ENCODE results near the gene SERPINA4.

Gene SERPINA4

DNA sequence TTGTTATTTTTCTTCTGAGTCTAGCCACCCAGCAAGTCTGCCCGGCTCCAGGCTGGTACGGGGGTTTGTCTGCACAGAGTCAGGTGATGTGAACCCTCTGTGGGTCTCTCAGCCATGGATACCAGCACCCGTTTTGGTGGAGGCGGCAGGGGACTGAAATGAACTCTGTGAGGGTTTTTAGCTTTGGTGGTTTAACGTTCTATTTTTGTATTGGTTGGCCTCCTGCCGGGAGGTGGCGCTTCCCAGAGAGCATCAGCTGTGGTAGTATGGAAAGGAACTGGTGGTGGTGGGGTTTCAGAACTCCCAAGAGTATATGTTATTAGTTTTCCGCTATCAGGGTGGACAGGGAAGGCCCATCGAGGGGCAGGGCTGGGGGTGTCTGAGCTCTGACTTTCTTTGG lies 5.3 kb upstream of the SERPINA4 start:
- H3K27ac ChIP-seq (ENCODE audit: extremely low read depth, low read depth, low read length) = no peak overlapping the region
- H3K9me3 ChIP-seq (ENCODE audit: control insufficient read depth, insufficient read depth, low read depth, low read length) = no peaks in the 10 kb centered on the region
- CTCF ChIA-PET = interaction anchor here (0.6 to 1.2 kb wide), 3 partner anchors 9 to 122 kb away, joined by 3 read pairs; no protein-coding TSS in a partner anchor
- POLR2A ChIA-PET = no interaction called here
- TF ChIP-seq ZNF623 (tag by site-specific recombination; IDR thresholded peaks at IDR 0.05) (no peak), BCL11A (tag by site-specific recombination; IDR thresholded peaks at IDR 0.05; ENCODE audit: low read depth) (no peak), ZNF155 (tag by site-specific recombination; IDR thresholded peaks at IDR 0.05) (no peak), ZNF658 (tag by site-specific recombination; IDR thresholded peaks at IDR 0.05) (no peak), ZNF138 (tag by site-specific recombination; IDR thresholded peaks at IDR 0.05; ENCODE audit: borderline replicate concordance) (no peak), ZNF132 (tag by site-specific recombination; IDR thresholded peaks at IDR 0.05; ENCODE audit: borderline replicate concordance) (no peak), ZNF175 (tag by site-specific recombination; IDR thresholded peaks at IDR 0.05) (no peak)
- no peak overlapping the region for H3K4me3 ChIP-seq (ENCODE audit: low read depth, low read length)
- no peaks in the 10 kb centered on the region for H3K4me1 ChIP-seq (ENCODE audit: control insufficient read depth, insufficient read depth, low read length)
- H3K36me3 ChIP-seq (ENCODE audit: control insufficient read depth in 2 of 2, insufficient read depth in 1 of 2, low read length in 2 of 2) = no peaks in the 10 kb centered on the region

DNA sequence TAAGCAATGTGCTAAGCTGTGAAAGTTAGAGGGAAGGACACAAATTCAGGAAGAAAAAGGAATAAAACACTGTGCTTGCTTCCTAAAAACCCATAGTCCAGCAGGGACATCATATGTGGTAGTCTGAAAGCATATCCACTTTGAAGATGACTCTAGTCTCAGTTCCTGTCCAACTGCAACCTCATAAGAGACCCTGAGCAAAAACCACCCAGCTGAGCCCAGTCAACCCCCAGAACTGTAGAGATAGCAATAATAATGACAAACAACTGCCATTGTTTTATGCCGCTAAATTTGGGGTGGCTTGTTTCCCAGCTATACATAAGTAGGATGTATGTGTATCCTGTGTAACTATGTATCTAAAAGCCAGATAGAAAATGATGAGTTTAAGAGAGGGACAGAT lies 3.9 kb upstream of the SERPINA4 start:
- Histone ChIP-seq H3K4me1 (ENCODE audit: control insufficient read depth, insufficient read depth, low read length) (no peaks in the 10 kb centered on the region), H3K4me3 (ENCODE audit: low read depth, low read length) (no peak overlapping the region), H3K9me3 (ENCODE audit: control insufficient read depth, insufficient read depth, low read depth, low read length) (no peaks in the 10 kb centered on the region), H3K27ac (ENCODE audit: extremely low read depth, low read depth, low read length) (no peak overlapping the region), H3K36me3 (ENCODE audit: control insufficient read depth in 2 of 2, insufficient read depth in 1 of 2, low read length in 2 of 2) (no peaks in the 10 kb centered on the region)
- ChIA-PET POLR2A (no interaction called here), CTCF (interaction anchor here (0.7 to 2.7 kb wide), 3 partner anchors 8 to 87 kb away, joined by 3 to 13 read pairs (median 3); no protein-coding TSS in a partner anchor)
- TF ChIP-seq WT1 (tag by site-specific recombination; IDR thresholded peaks at IDR 0.05) = no peak
- no peak for TF ChIP-seq SCRT2 (tag by site-specific recombination; IDR thresholded peaks at IDR 0.05)
- TF ChIP-seq ZNF211 (tag by site-specific recombination; IDR thresholded peaks at IDR 0.05; ENCODE audit: low read depth) = no peak
- TF ChIP-seq ZNF416 (tag by site-specific recombination; IDR thresholded peaks at IDR 0.05) = no peak
- no peak for TF ChIP-seq TRIM28 (IDR thresholded peaks at IDR 0.05; ENCODE audit: borderline replicate concordance, low read length)
- TF ChIP-seq ZNF843 (tag by site-specific recombination; IDR thresholded peaks at IDR 0.05) = no peak
- TF ChIP-seq, protein P1, sequence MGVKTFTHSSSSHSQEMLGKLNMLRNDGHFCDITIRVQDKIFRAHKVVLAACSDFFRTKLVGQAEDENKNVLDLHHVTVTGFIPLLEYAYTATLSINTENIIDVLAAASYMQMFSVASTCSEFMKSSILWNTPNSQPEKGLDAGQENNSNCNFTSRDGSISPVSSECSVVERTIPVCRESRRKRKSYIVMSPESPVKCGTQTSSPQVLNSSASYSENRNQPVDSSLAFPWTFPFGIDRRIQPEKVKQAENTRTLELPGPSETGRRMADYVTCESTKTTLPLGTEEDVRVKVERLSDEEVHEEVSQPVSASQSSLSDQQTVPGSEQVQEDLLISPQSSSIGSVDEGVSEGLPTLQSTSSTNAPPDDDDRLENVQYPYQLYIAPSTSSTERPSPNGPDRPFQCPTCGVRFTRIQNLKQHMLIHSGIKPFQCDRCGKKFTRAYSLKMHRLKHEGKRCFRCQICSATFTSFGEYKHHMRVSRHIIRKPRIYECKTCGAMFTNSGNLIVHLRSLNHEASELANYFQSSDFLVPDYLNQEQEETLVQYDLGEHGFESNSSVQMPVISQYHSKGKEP (tag by site-specific recombination; IDR thresholded peaks at IDR 0.05) = no peak

DNA sequence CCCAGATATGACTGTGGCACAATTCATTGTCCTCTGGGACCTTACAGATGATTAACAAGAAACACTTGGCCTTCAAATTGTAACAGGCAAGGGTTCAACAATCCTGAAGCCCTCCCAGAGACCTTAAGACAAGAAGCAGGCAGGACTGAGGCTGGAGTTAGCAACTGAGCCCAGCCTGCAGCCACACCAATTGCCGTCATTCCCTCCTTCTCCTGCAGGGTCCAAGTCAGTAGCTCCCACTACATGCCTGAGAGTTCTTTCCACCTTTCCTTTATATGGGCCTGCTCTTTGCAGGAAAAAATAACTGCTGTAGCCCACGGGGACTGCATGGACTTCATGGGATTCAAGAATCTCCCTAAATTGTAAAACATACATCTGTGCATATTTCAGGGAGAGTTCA lies 2.4 kb upstream of the SERPINA4 start:
- H3K27ac ChIP-seq (ENCODE audit: extremely low read depth, low read depth, low read length) = no peak overlapping the region
- no peaks in the 10 kb centered on the region for H3K36me3 ChIP-seq (ENCODE audit: control insufficient read depth in 2 of 2, insufficient read depth in 1 of 2, low read length in 2 of 2)
- no peaks in the 10 kb centered on the region for H3K9me3 ChIP-seq (ENCODE audit: control insufficient read depth, insufficient read depth, low read depth, low read length)
- no peaks in the 10 kb centered on the region for H3K4me1 ChIP-seq (ENCODE audit: control insufficient read depth, insufficient read depth, low read length)
- H3K4me3 ChIP-seq (ENCODE audit: low read depth, low read length) = no peak overlapping the region
- POLR2A ChIA-PET = no interaction called here
- CTCF ChIA-PET = interaction anchor here (0.9 to 2.7 kb wide), 2 partner anchors 10 to 32 kb away, joined by 4 to 13 read pairs; no protein-coding TSS in a partner anchor
- TF ChIP-seq SETDB1 (IDR thresholded peaks at IDR 0.05; ENCODE audit: insufficient read length, low read length) (no peak), ZNF561 (tag by site-specific recombination; IDR thresholded peaks at IDR 0.05; ENCODE audit: borderline replicate concordance) (no peak), ZNF155 (tag by site-specific recombination; IDR thresholded peaks at IDR 0.05) (no peak), GLI2 (tag by site-specific recombination; IDR thresholded peaks at IDR 0.05; ENCODE audit: borderline replicate concordance, low read depth) (no peak), ZNF19 (tag by site-specific recombination; IDR thresholded peaks at IDR 0.05; ENCODE audit: low read depth) (no peak), ZSCAN30 (tag by site-specific recombination; IDR thresholded peaks at IDR 0.05) (no peak), ZSCAN23 (tag by site-specific recombination; IDR thresholded peaks at IDR 0.05) (no peak), ZNF214 (tag by site-specific recombination; IDR thresholded peaks at IDR 0.05; ENCODE audit: borderline replicate concordance) (no peak), SCRT2 (tag by site-specific recombination; IDR thresholded peaks at IDR 0.05) (no peak), ZBTB20 (tag by site-specific recombination; IDR thresholded peaks at IDR 0.05) (no peak)
- TF ChIP-seq, protein P2, sequence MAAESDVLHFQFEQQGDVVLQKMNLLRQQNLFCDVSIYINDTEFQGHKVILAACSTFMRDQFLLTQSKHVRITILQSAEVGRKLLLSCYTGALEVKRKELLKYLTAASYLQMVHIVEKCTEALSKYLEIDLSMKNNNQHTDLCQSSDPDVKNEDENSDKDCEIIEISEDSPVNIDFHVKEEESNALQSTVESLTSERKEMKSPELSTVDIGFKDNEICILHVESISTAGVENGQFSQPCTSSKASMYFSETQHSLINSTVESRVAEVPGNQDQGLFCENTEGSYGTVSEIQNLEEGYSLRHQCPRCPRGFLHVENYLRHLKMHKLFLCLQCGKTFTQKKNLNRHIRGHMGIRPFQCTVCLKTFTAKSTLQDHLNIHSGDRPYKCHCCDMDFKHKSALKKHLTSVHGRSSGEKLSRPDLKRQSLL (tag by site-specific recombination; IDR thresholded peaks at IDR 0.05) = no peak
- TF ChIP-seq, protein P3, sequence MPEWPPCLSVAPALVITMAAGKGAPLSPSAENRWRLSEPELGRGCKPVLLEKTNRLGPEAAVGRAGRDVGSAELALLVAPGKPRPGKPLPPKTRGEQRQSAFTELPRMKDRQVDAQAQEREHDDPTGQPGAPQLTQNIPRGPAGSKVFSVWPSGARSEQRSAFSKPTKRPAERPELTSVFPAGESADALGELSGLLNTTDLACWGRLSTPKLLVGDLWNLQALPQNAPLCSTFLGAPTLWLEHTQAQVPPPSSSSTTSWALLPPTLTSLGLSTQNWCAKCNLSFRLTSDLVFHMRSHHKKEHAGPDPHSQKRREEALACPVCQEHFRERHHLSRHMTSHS (tag by site-specific recombination; IDR thresholded peaks at IDR 0.05) = no peak
- TF ChIP-seq, protein P4, sequence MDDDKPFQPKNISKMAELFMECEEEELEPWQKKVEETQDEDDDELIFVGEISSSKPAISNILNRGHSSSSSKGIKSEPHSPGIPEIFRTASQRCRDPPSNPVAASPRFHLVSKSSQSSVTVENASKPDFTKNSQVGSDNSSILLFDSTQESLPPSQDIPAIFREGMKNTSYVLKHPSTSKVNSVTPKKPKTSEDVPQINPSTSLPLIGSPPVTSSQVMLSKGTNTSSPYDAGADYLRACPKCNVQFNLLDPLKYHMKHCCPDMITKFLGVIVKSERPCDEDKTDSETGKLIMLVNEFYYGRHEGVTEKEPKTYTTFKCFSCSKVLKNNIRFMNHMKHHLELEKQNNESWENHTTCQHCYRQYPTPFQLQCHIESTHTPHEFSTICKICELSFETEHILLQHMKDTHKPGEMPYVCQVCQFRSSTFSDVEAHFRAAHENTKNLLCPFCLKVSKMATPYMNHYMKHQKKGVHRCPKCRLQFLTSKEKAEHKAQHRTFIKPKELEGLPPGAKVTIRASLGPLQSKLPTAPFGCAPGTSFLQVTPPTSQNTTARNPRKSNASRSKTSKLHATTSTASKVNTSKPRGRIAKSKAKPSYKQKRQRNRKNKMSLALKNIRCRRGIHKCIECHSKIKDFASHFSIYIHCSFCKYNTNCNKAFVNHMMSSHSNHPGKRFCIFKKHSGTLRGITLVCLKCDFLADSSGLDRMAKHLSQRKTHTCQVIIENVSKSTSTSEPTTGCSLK (tag by site-specific recombination; IDR thresholded peaks at IDR 0.05) = no peak
- TF ChIP-seq, protein P5, sequence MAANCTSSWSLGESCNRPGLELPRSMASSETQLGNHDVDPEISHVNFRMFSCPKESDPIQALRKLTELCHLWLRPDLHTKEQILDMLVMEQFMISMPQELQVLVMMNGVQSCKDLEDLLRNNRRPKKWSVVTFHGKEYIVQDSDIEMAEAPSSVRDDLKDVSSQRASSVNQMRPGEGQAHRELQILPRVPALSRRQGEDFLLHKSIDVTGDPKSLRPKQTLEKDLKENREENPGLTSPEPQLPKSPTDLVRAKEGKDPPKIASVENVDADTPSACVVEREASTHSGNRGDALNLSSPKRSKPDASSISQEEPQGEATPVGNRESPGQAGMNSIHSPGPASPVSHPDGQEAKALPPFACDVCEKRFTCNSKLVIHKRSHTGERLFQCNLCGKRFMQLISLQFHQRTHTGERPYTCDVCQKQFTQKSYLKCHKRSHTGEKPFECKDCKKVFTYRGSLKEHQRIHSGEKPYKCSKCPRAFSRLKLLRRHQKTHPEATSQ (tag by site-specific recombination; IDR thresholded peaks at IDR 0.05) = no peak

Measured in HEK293 (cell line).